Kidney (tissue), 22 donors: Measurements from ENCODE around the gene SARM1. TPM values are rescaled to one million over a fixed set of nuclear protein-coding genes. Genes with fewer than 3 reads are reported as not detected.

Experiments used
- DNase-seq, 5 donors: peaks; one replicate each; pipeline ENCODE4 v3.0.0-alpha.2; 2013 to 2020
- FAIRE-seq: peaks from 2 replicates; lab custom pipeline; 2012; peaks lifted over from hg19 to GRCh38; lab: Jason Lieb, UNC
- H3K27ac ChIP-seq, 2 donors: one replicate each; pipeline ENCODE4 v1.7.0; 2013; ENCODE audit warnings: low read depth in 2 of 2, low read length in 2 of 2, inconsistent platforms in 1 of 2
- H3K27me3 ChIP-seq: one replicate; pipeline ENCODE4 v1.7.1; 2013; ENCODE audit warnings: low read length, inconsistent platforms; ENCODE audit not compliant: control insufficient read depth, insufficient read depth
- H3K36me3 ChIP-seq, 3 donors: one replicate each; pipeline versions ENCODE4 v1.7.0 to v1.7.1; 2013; ENCODE audit warnings: low read length in 3 of 3, control low read depth in 1 of 3, inconsistent platforms in 1 of 3; ENCODE audit not compliant: insufficient read depth in 3 of 3, control insufficient read depth in 2 of 3
- H3K4me1 ChIP-seq, 3 donors: one replicate each; pipeline versions ENCODE4 v1.7.0 to v1.7.1; 2013; ENCODE audit warnings: low read length in 3 of 3, inconsistent platforms in 1 of 3, low read depth in 1 of 3; ENCODE audit not compliant: control insufficient read depth in 2 of 3, insufficient read depth in 2 of 3
- H3K4me3 ChIP-seq, 3 donors: one replicate each; pipeline versions ENCODE4 v1.7.0 to v1.8.1; 2013; ENCODE audit warnings: low read length in 3 of 3, control low read depth in 1 of 3, inconsistent platforms in 1 of 3
- H3K9ac ChIP-seq, 3 donors: one replicate each; pipeline versions ENCODE4 v1.7.0 to v1.7.1; 2013; ENCODE audit warnings: low read length in 3 of 3, control low read depth in 1 of 3, inconsistent platforms in 1 of 3
- H3K9me3 ChIP-seq, 3 donors: one replicate each; pipeline versions ENCODE4 v1.7.0 to v1.7.1; 2013; ENCODE audit warnings: low read length in 3 of 3, control low read depth in 1 of 3, inconsistent platforms in 1 of 3; ENCODE audit not compliant: control insufficient read depth in 2 of 3, insufficient read depth in 1 of 3
- intact Hi-C: fragments of 100-400 bp; cut with DNase I; formaldehyde crosslinking; loops from one replicate; pipeline ENCODE4 v1.11.1; 2022
- long read RNA-seq, 10 donors: library from polyadenylated mRNA in 1 of 10; unstranded in 1 of 10; transcript quantifications; one replicate each; pipeline ENCODE4 v2.0.0 and lab custom pipeline, GENCODE V29; 2021 to 2026
- polyA plus RNA-seq: library from polyadenylated mRNA; stranded (reverse); fragments of 350-450 nt; fragmentation: Illumina TruSeq; extraction: RNeasy Lipid Tissue Mini Kit (QIAGEN cat#74804); gene quantifications from one replicate; pipeline ENCODE4 v1.2.3, GENCODE V29; 2014; ENCODE audit warnings: low read depth, low replicate concordance; ENCODE audit not compliant: insufficient read depth
- total RNA-seq: library from RNA; stranded (reverse); fragmentation: NEBNext Ultra II Directional; extraction: Animal tissue kit (Norgen Biotek cat#: 25700); gene quantifications from one replicate; pipeline ENCODE4 v1.2.1, GENCODE V29; 2021
- TF ChIP-seq, protein P1 (sequence below): IDR thresholded peaks from 3 replicates; pipeline ENCODE4 v1.5.1; 2012; ENCODE audit warnings: mild to moderate bottlenecking, moderate library complexity, borderline replicate concordance; ENCODE audit not compliant: insufficient read depth; ENCODE audit errors: extremely low read depth
- donor health status: control.
- donor health status: control.
- donor health status: control.
- donor health status: control.
- donor health status: control.
- donor health status: DM: yes; HTN: yes; CAD: no.
- donor health status: Normal renal cell carcinoma (clear cell type).

Gene SARM1
- total RNA-seq, result 23.8 TPM
- polyA plus RNA-seq, result 10.4 TPM
- long read RNA-seq, donor 1, result 0 reads
- long read RNA-seq, donor 2, full-length matches to known transcripts, result 1 of 1 reads
- long read RNA-seq, donor 2, partial matches to known transcripts, result 0 of 1 reads
- long read RNA-seq, donor 2, other reads (novel, unspliced or antisense), result 0 of 1 reads
- long read RNA-seq, donor 3, full-length matches to known transcripts, result 1 of 1 reads
- long read RNA-seq, donor 3, partial matches to known transcripts, result 0 of 1 reads
- long read RNA-seq, donor 3, other reads (novel, unspliced or antisense), result 0 of 1 reads
- long read RNA-seq, donor 4, full-length matches to known transcripts, result 3 of 48 reads
- long read RNA-seq, donor 4, partial matches to known transcripts, result 21 of 48 reads
- long read RNA-seq, donor 4, other reads (novel, unspliced or antisense), result 24 of 48 reads
- long read RNA-seq, donor 5, result 0 reads
- long read RNA-seq, donor 6, full-length matches to known transcripts, result 1 of 1 reads
- long read RNA-seq, donor 6, partial matches to known transcripts, result 0 of 1 reads
- long read RNA-seq, donor 6, other reads (novel, unspliced or antisense), result 0 of 1 reads
- long read RNA-seq, donor 7, partial matches to known transcripts, result 5 of 18 reads
- long read RNA-seq, donor 7, other reads (novel, unspliced or antisense), result 11 of 18 reads
- long read RNA-seq, donor 8, full-length matches to known transcripts, result 2 of 2 reads
- long read RNA-seq, donor 8, partial matches to known transcripts, result 0 of 2 reads
- long read RNA-seq, donor 8, other reads (novel, unspliced or antisense), result 0 of 2 reads
- long read RNA-seq, donor 9, result 0 reads
- long read RNA-seq, donor 10, full-length matches to known transcripts, result 2 of 2 reads
- long read RNA-seq, donor 10, partial matches to known transcripts, result 0 of 2 reads
- long read RNA-seq, donor 10, other reads (novel, unspliced or antisense), result 0 of 2 reads

DNA sequence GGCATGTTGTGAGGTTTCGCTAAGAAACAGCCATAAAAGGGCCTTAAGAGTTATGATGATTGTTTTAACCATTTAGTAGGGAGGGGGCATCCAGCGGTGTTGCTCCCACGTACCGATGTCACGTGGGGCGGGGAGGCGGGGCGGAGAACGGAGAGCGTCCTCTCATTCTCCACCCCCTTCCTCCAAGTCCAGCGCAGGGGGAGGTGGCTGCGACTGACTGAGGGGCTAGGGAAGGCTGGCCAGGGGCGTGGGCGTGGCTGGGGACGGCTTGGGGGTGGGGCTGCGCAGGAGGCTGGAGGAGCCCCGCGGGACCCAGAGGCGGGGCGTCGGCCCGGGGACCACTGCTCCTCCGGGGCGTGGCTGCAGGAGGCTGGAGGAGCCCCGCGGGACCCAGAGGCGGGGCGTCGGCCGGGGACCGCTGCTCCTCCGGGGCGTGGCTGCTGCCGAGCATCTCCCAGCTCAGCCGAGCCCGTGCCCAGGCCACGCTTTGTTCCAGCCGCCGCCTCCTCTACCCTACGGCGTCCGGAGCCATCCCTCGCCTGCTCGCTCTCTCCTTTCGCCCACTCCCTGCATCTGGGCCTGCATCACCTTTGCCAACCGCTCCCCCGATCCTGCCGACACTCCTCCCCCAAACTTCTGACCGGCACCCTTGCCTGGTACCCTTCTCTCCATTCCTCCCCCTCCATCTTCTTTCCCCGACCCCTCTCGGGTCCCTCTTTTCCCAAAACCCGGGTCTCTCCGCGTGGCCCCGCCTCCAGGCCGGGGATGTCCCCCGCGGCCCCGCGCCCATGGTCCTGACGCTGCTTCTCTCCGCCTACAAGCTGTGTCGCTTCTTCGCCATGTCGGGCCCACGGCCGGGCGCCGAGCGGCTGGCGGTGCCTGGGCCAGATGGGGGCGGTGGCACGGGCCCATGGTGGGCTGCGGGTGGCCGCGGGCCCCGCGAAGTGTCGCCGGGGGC, at the start of gene SARM1:
TSS of gene SARM1 (plus strand) at position 450 of the 958 bp plus-strand sequence. CDS start at position 789, 339 bp downstream.
- H3K4me1 ChIP-seq, result peaks cover 0 to 17% (median 3%) of the 10 kb centered on the region in 3 donors
- no peaks in the 10 kb centered on the region for H3K9me3 ChIP-seq
- no peaks in the 10 kb centered on the region for H3K27me3 ChIP-seq
- H3K27ac ChIP-seq, result peak within 1 kb of the TSS in 1 of 2 donors; percentile 28
- H3K9ac ChIP-seq, result peak within 1 kb of the TSS in 2 of 3 donors; percentile 34 to 42
- no peaks in the 10 kb centered on the region for H3K36me3 ChIP-seq
- FAIRE-seq (no peak), DNase-seq (peak; percentile 95 to 97 (median 96))
- TF ChIP-seq, protein P1, sequence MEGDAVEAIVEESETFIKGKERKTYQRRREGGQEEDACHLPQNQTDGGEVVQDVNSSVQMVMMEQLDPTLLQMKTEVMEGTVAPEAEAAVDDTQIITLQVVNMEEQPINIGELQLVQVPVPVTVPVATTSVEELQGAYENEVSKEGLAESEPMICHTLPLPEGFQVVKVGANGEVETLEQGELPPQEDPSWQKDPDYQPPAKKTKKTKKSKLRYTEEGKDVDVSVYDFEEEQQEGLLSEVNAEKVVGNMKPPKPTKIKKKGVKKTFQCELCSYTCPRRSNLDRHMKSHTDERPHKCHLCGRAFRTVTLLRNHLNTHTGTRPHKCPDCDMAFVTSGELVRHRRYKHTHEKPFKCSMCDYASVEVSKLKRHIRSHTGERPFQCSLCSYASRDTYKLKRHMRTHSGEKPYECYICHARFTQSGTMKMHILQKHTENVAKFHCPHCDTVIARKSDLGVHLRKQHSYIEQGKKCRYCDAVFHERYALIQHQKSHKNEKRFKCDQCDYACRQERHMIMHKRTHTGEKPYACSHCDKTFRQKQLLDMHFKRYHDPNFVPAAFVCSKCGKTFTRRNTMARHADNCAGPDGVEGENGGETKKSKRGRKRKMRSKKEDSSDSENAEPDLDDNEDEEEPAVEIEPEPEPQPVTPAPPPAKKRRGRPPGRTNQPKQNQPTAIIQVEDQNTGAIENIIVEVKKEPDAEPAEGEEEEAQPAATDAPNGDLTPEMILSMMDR, result no peak
- intact Hi-C loops, result no loop called here
- peak within 1 kb of the TSS; percentile 56 to 67 (median 59) for H3K4me3 ChIP-seq

DNA sequence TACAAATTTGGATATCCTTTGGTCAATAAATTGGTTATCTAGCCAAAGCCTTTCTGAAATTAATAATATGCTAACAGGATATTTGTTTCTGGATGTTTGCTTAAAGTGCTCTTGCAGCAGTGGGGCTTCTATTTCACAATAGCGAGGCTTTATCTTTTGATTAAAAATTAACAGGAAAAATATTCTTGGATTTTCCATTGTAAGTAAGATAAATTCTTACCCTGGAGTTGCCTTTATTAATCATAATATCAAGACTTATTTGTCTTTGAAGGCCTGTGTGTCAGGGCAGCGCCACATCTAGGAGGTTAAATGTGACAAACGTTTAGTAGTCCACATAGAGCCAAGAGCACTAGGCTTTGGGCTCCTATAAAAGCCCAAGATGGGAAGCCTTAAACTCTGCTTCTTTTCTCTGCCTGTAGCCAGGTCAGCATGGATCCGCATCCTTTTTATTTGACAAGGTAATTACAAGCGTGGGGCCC, 47.2 kb upstream of the SARM1 start:
- FAIRE-seq (no peak), DNase-seq (no peak)
- Histone ChIP-seq H3K27ac (no peak overlapping the region), H3K9ac (no peak overlapping the region), H3K36me3 (peaks cover 3 to 22% (median 11%) of the 10 kb centered on the region in 3 donors), H3K4me1 (peaks cover 0 to 5% (median 3%) of the 10 kb centered on the region in 3 donors), H3K9me3 (no peaks in the 10 kb centered on the region), H3K4me3 (no peak overlapping the region), H3K27me3 (no peaks in the 10 kb centered on the region)
- intact Hi-C loops, result no loop called here
- TF ChIP-seq, protein P1, result no peak

DNA sequence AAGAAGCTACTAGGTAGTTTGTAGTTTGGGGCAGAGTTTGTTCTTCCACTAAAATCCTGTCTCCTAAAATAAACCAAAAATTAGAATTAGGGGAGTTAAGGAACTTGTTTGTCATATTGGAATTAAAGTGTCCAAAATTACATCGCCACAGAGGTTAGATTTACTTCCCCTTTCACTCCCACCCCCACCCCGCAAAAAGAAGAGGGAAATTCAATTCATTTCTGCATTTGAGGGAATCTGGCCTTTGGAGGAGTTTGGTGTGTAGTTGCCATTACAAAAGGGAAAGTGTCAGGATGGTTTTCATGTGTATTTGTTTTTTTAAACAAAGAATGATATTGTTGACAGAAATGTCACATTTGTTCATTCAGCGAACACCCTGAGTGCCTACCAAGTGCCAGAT, 46.7 kb upstream of the SARM1 start:
- no peak overlapping the region for H3K4me3 ChIP-seq
- H3K27ac ChIP-seq, result no peak overlapping the region
- H3K9me3 ChIP-seq, result no peaks in the 10 kb centered on the region
- H3K4me1 ChIP-seq, result peaks cover 0 to 3% (median under 1%) of the 10 kb centered on the region in 3 donors
- no peak overlapping the region for H3K9ac ChIP-seq
- DNase-seq (no peak), FAIRE-seq (no peak)
- intact Hi-C loops, result no loop called here
- TF ChIP-seq, protein P1, result no peak
- H3K27me3 ChIP-seq, result no peaks in the 10 kb centered on the region
- peaks cover 4 to 24% (median 11%) of the 10 kb centered on the region in 3 donors for H3K36me3 ChIP-seq
